Measurements from ENCODE around the gene CREB3.

Gene CREB3, protein sequence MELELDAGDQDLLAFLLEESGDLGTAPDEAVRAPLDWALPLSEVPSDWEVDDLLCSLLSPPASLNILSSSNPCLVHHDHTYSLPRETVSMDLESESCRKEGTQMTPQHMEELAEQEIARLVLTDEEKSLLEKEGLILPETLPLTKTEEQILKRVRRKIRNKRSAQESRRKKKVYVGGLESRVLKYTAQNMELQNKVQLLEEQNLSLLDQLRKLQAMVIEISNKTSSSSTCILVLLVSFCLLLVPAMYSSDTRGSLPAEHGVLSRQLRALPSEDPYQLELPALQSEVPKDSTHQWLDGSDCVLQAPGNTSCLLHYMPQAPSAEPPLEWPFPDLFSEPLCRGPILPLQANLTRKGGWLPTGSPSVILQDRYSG

DNA sequence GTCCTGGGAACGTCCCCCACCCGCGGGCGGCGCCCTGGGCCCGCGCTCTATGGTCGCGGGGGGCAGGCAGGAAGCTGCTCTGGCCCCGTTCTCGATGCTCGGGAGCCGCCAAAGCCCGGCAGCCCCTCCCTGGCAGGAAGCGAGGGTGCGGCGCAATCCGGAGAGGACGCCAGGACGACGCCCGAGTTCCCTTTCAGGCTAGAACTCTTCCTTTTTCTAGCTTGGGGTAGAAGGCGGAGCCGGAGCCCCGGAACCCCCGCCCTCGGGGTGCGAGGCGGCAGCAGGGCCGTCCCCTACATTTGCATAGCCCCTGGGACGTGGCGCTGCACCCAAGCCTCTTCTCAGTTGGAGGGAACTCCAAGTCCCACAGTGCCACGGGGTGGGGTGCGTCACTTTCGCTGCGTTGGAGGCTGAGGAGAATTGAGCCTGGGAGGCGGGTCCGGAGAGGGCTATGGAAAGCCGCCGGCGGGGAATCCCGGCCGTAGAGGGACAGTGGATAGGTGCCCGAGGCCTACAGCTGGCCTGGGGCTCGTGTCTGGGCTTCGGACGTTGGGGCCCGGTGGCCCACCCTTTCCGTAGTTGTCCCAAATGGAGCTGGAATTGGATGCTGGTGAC, at the start of gene CREB3, which contains the start of gene TLN1:
Gene CREB3, plus strand, starts transcription at position 482 of the 615 bp plus-strand sequence. Its CDS starts 107 bp downstream, at position 589.
Gene TLN1, minus strand, starts transcription at position 11 of the 615 bp plus-strand sequence. CDS start 6,501 bp downstream, outside the sequence.
- DNase-seq, result peak; percentile 92
- H3K27me3 Mint-ChIP-seq (ENCODE audit: low read depth, poor library complexity), result peaks cover 2% of the 10 kb centered on the region
- H3K36me3 Mint-ChIP-seq (ENCODE audit: low read depth), result peaks cover 11% of the 10 kb centered on the region
- H3K9me3 Mint-ChIP-seq, result no peaks in the 10 kb centered on the region
- no peak for TF ChIP-seq CTCF (IDR thresholded peaks at IDR 0.05)
- H3K4me3 Mint-ChIP-seq, result no peak within 1 kb of the TSS
- peaks cover 10% of the 10 kb centered on the region for H3K4me1 Mint-ChIP-seq
- H3K27ac Mint-ChIP-seq, result peak within 1 kb of the TSS; percentile 95

DNA sequence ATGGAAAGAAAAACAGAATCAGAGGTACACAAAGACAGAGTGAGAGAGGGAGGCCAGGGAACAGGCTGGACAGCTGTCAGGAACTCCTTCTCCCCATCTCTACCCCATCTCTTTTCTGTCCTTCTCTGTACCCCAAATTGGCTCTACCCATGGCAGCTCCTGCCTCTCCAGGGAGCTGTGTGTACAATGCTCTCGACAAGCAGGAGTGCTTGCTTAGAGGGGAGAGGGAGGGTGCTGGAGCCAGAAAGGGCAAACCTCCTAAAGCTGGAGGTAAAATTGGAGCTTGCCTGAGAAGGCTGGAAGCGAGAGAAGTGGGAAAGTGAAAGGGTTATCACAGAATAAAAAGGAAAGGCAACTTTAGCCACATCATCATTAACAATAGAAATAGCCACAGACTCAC, 49.1 kb upstream of the CREB3 start:
- Mint-ChIP-seq H3K9me3 (no peaks in the 10 kb centered on the region), H3K27ac (peak overlapping the region; percentile 58), H3K36me3 (ENCODE audit: low read depth) (peaks cover 49% of the 10 kb centered on the region), H3K4me3 (no peak overlapping the region), H3K27me3 (ENCODE audit: low read depth, poor library complexity) (peaks cover 3% of the 10 kb centered on the region), H3K4me1 (peaks cover 85% of the 10 kb centered on the region)
- TF ChIP-seq CTCF (IDR thresholded peaks at IDR 0.05), result no peak
- DNase-seq, result no peak

DNA sequence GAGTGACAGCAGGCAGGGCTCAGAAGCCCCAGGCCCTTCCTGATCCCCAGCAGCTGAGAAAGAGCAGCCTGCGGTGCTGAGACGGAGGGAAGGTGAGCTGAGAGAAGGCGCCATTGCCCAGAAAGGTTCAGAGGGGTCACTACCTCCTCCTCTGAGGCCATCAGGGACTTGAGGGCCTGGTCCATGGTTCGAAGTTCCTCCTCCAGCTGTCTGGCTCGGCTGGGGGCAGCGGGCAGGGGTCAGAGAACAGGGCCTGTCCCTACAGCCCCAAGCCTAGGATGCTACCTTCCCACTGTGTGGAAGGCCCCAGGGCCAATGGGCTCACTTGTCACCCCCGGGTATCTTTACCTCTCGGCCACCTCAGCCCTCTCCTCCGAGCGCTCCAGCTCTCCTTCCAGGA, 47.5 kb upstream of the CREB3 start:
- H3K4me3 Mint-ChIP-seq, result no peak overlapping the region
- TF ChIP-seq CTCF (IDR thresholded peaks at IDR 0.05), result no peak
- no peak for DNase-seq
- H3K9me3 Mint-ChIP-seq, result no peaks in the 10 kb centered on the region
- H3K36me3 Mint-ChIP-seq (ENCODE audit: low read depth), result peaks cover 49% of the 10 kb centered on the region
- no peak overlapping the region for H3K27ac Mint-ChIP-seq
- H3K4me1 Mint-ChIP-seq, result peaks cover 87% of the 10 kb centered on the region
- peaks cover 1% of the 10 kb centered on the region for H3K27me3 Mint-ChIP-seq (ENCODE audit: low read depth, poor library complexity)

GRCh38 chr9:35685506-35685905, 47.0 kb upstream of the CREB3 start:
- no peaks in the 10 kb centered on the region for H3K9me3 Mint-ChIP-seq
- H3K4me1 Mint-ChIP-seq, result peaks cover 81% of the 10 kb centered on the region
- peaks cover 49% of the 10 kb centered on the region for H3K36me3 Mint-ChIP-seq (ENCODE audit: low read depth)
- H3K27me3 Mint-ChIP-seq (ENCODE audit: low read depth, poor library complexity), result no peaks in the 10 kb centered on the region
- H3K27ac Mint-ChIP-seq, result no peak overlapping the region
- no peak for DNase-seq
- H3K4me3 Mint-ChIP-seq, result no peak overlapping the region
- no peak for TF ChIP-seq CTCF (IDR thresholded peaks at IDR 0.05)

DNA sequence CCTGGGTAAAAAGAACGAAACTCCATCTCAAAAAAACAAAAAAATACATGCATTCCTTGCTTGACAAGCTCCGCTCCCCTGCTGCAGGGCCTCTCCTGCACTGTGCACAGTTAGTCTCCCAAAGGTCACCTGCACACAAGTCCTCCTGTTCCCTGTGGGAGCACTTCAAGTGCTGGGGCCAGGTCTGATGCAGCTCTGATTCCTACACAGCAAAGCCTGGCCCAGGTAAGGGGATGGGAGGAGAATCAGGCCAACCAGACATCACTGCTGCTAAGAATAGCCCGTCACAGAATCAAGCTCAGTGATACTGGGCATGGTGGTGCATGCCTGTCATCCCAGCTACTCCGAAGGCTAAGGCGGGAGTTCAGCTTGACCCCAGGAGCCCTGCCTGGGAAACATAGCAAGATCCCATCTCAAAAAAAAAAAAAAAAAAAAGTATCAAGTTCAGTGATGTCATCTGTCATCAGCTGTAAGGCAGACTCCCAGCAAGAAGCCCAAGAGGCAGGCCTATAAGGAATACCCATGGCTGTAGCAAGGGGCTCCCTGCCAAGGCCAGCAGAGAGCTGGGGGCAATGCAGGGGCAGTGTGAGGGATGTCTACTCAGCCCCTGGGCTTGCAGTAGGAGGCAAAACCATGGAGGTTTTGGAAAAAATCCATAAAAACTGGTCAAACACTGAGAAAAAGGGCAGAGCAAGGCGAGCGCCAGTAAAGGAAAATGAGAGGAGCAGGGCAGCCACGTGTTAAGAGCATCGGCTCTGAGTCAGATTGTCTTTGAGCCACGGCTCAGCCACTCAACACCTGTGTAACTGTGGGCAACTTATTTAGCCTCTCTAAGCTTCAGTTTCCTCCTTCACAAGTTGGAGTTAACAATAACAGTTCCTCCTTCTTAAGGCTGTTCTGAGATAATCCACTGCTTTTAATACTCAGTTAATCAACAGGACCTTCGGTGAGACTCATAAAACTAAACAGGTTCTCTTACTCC, 46.0 kb upstream of the CREB3 start:
- no peaks in the 10 kb centered on the region for H3K27me3 Mint-ChIP-seq (ENCODE audit: low read depth, poor library complexity)
- H3K27ac Mint-ChIP-seq, result peak overlapping the region; percentile 83
- H3K36me3 Mint-ChIP-seq (ENCODE audit: low read depth), result peaks cover 49% of the 10 kb centered on the region
- H3K4me1 Mint-ChIP-seq, result peaks cover 77% of the 10 kb centered on the region
- TF ChIP-seq CTCF (IDR thresholded peaks at IDR 0.05), result no peak
- H3K4me3 Mint-ChIP-seq, result peak overlapping the region; percentile 60
- H3K9me3 Mint-ChIP-seq, result no peaks in the 10 kb centered on the region
- no peak for DNase-seq

Measured in nephron progenitor cell (in vitro differentiated cells).